GM12891 (cell line): ENCODE results near the gene SOX10.

ENCODE experiments used
- PAX5 ChIP-seq: IDR thresholded peaks from 2 replicates; pipeline ENCODE4 v1.6.1; 2011; ENCODE audit warnings: low read length, moderate library complexity, mild to moderate bottlenecking; ENCODE audit not compliant: insufficient read depth, severe bottlenecking
- POLR2A ChIP-seq: IDR thresholded peaks from 2 replicates; pipeline ENCODE4 v1.6.1; 2011; ENCODE audit warnings: low read depth, low read length, control low read depth
- POLR2AphosphoS5 ChIP-seq: IDR thresholded peaks from 2 replicates; pipeline ENCODE4 v1.6.1; 2011; ENCODE audit warnings: low read depth, low read length, control low read depth
- POU2F2 ChIP-seq: IDR thresholded peaks from 2 replicates; pipeline ENCODE4 v1.6.1; 2011; ENCODE audit warnings: low read depth, mild to moderate bottlenecking, control low read depth, low read length, moderate library complexity
- SPI1 ChIP-seq: IDR thresholded peaks from 2 replicates; pipeline ENCODE4 v1.6.1; 2011; ENCODE audit warnings: low read depth, low read length, control low read depth
- TAF1 ChIP-seq: IDR thresholded peaks from 2 replicates; pipeline ENCODE4 v1.6.1; 2011; ENCODE audit warnings: low read depth, low read length, control low read depth

DNA sequence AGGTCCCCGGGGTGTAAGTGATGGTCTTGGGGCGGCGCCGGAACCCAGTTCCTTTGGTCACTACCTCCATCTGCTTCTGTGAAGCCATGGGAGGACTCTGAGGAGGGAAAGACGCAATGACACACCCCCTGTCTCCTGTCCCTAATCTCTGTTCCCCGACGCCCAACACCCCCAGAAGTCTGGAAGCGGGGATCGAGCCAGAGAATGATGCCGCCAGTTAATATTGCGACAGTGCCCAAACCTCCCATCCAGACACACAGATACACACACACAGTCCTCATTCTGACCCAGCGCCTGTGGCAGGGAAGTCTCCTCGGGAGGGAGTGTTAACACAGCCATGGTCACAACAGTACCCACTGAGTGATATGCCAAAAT is 31.3 kb downstream of the SOX10 start:
- no peak for TF ChIP-seq POLR2AphosphoS5
- no peak for TF ChIP-seq POLR2A
- no peak for TF ChIP-seq TAF1
- no peak for TF ChIP-seq SPI1
- no peak for TF ChIP-seq PAX5
- TF ChIP-seq POU2F2: no peak
